ENCODE results near the gene EML2. TPM values are rescaled to one million over a fixed set of nuclear protein-coding genes. Genes with fewer than 3 reads are reported as not detected.

EML2 gene
- total RNA-seq, 1 donor from 2014 or later, result 97.7 TPM

DNA sequence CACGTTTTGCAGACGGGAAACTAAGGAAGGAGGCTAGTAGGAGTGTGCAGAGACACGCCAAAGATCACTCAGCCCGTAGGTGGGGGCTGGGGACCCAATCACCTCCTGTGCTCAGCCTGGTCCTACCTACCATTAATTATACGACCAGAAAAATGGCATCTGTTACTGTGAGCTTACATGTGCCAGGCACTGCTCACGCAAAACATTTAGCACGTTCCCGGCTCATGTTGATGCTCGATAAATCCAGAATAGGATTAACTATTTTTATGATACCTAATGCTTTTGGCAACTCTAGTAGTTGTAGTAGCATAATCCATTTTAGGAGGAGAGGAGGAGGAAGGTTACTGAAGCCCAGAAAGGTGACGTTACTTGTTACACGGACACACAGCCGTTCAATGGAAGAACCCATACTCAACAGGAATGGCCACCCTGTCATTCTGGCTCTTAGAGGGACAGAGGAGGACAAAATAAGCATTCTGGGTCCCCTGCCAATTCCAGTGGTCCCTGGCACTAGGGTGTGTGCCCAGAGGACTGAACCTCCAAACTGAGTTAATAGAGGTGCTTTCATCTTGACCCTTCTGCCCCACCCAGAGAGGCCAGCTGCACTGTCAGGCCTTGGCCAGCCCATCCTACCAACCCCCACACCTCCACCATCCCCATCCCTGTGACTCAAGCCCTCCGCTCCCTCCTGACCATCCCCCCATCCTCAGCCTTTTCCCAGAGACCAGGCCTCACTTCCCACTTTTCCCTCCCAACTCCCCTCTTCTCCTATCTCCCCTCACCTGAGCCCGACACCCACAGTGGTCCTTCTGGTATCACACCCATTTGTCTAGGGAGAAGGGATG is 5.0 kb upstream of the EML2 start:
- Mint-ChIP-seq H3K27ac (no peak overlapping the region), H3K4me1 (peaks cover 44% of the 10 kb centered on the region)
- POLR2A ChIA-PET, result interaction anchor here (0.8 to 0.9 kb wide), 2 partner anchors 73 to 1468 kb away, joined by 3 to 6 read pairs; no protein-coding TSS in a partner anchor

GRCh38 chr19:45643024-45643926 is 4.1 kb upstream of the EML2 start:
- Mint-ChIP-seq H3K4me3 (peak overlapping the region; percentile 80), H3K27ac (peak overlapping the region; percentile 97), H3K9me3 (no peaks in the 10 kb centered on the region), H3K36me3 (ENCODE audit: low read depth) (peaks cover 6% of the 10 kb centered on the region), H3K4me1 (peaks cover 50% of the 10 kb centered on the region), H3K27me3 (no peaks in the 10 kb centered on the region)
- ATAC-seq (ENCODE audit: low read depth) (peak; percentile 41), DNase-seq (peak; percentile 92)
- intact Hi-C loops (cut with micrococcal nuclease), result loop anchor here (1.0 to 10.0 kb wide), 9 partner anchors 26 to 888 kb away; partner anchors contain the start of genes OPA3, POLR1G and PPP1R13L
- ChIA-PET CTCF (interaction anchor here (1.2 to 4.4 kb wide), 13 partner anchors 26 to 204 kb away, joined by 3 to 32 read pairs (median 5); partner anchors contain the start of genes OPA3 and QPCTL), POLR2A (interaction anchor here (0.6 to 2.9 kb wide), 14 partner anchors 12 to 1468 kb away, joined by 3 to 30 read pairs (median 7); partner anchors contain the start of genes FOSB, OPA3, QPCTL and SIX5)
- TF ChIP-seq, protein P1, sequence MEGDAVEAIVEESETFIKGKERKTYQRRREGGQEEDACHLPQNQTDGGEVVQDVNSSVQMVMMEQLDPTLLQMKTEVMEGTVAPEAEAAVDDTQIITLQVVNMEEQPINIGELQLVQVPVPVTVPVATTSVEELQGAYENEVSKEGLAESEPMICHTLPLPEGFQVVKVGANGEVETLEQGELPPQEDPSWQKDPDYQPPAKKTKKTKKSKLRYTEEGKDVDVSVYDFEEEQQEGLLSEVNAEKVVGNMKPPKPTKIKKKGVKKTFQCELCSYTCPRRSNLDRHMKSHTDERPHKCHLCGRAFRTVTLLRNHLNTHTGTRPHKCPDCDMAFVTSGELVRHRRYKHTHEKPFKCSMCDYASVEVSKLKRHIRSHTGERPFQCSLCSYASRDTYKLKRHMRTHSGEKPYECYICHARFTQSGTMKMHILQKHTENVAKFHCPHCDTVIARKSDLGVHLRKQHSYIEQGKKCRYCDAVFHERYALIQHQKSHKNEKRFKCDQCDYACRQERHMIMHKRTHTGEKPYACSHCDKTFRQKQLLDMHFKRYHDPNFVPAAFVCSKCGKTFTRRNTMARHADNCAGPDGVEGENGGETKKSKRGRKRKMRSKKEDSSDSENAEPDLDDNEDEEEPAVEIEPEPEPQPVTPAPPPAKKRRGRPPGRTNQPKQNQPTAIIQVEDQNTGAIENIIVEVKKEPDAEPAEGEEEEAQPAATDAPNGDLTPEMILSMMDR (IDR thresholded peaks at IDR 0.05), result no peak

More for the DNA sequence above, 5.0 kb upstream of the EML2 start:
- no peak for ATAC-seq (ENCODE audit: low read depth)
- no peaks in the 10 kb centered on the region for H3K9me3 Mint-ChIP-seq
- DNase-seq, result no peak
- peaks cover 3% of the 10 kb centered on the region for H3K36me3 Mint-ChIP-seq (ENCODE audit: low read depth)
- intact Hi-C loops (cut with micrococcal nuclease), result loop anchor here (1.0 to 10.0 kb wide), 9 partner anchors 25 to 889 kb away; partner anchors contain the start of genes OPA3, POLR1G and PPP1R13L
- no peaks in the 10 kb centered on the region for H3K27me3 Mint-ChIP-seq
- H3K4me3 Mint-ChIP-seq, result peak overlapping the region; percentile 24
- TF ChIP-seq, protein P1 (IDR thresholded peaks at IDR 0.05), result no peak
- CTCF ChIA-PET, result interaction anchor here (1.4 to 4.4 kb wide), 5 partner anchors 31 to 165 kb away, joined by 4 to 32 read pairs (median 5); partner anchors contain the start of gene OPA3

GRCh38 chr19:45641274-45642105 is 2.3 kb upstream of the EML2 start:
- Mint-ChIP-seq H3K9me3 (no peaks in the 10 kb centered on the region), H3K4me1 (peaks cover 50% of the 10 kb centered on the region), H3K4me3 (peak overlapping the region; percentile 86), H3K27ac (peak overlapping the region; percentile 97), H3K36me3 (ENCODE audit: low read depth) (peaks cover 10% of the 10 kb centered on the region), H3K27me3 (no peaks in the 10 kb centered on the region)
- ATAC-seq (ENCODE audit: low read depth), result peak; percentile 47
- POLR2A ChIA-PET, result interaction anchor here (0.6 to 2.9 kb wide), 34 partner anchors 8 to 236 kb away, joined by 3 to 30 read pairs (median 6); partner anchors contain the start of genes FOSB, GIPR, OPA3 and QPCTL
- intact Hi-C loops (cut with micrococcal nuclease), result loop anchor here (1.0 to 10.0 kb wide), 5 partner anchors 11 to 887 kb away; partner anchors contain the start of genes POLR1G, PPP1R13L and QPCTL
- TF ChIP-seq, protein P1 (IDR thresholded peaks at IDR 0.05), result no peak
- CTCF ChIA-PET, result interaction anchor here (0.7 to 4.4 kb wide), 23 partner anchors 10 to 202 kb away, joined by 3 to 32 read pairs (median 5); partner anchors contain the start of genes OPA3 and QPCTL
- peak; percentile 72 for DNase-seq

DNA sequence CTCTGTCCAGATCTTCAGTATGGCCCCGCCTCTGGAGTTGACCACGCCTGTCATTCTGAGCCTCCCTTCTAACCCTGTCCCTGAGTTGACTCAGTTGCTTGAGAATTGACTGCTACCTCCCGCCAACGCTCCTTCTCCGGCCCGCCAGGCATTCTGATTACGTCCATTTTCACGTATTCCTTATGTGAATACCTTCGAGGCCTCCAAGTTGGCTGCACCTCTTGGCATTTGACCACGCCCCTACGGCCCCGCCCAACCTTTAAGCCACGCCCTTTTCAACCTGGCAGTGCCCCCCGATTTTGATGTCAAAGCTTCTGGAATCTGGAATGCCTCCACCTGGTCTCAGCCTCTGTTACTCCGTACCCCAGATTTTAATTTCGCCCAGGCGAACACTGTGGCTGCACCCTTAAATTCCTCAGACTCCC is 1.7 kb upstream of the EML2 start:
- peak; percentile 39 for DNase-seq
- ChIA-PET POLR2A (interaction anchor here (0.7 to 2.9 kb wide), 18 partner anchors 10 to 235 kb away, joined by 3 to 30 read pairs (median 8); partner anchors contain the start of genes FOSB, OPA3, QPCTL and SNRPD2), CTCF (interaction anchor here (0.8 to 4.4 kb wide), 9 partner anchors 9 to 201 kb away, joined by 4 to 32 read pairs (median 6); partner anchors contain the start of gene QPCTL)
- TF ChIP-seq, protein P1 (IDR thresholded peaks at IDR 0.05), result no peak
- Mint-ChIP-seq H3K4me1 (peaks cover 44% of the 10 kb centered on the region), H3K9me3 (no peaks in the 10 kb centered on the region), H3K27ac (peak overlapping the region; percentile 97), H3K36me3 (ENCODE audit: low read depth) (peaks cover 14% of the 10 kb centered on the region), H3K27me3 (no peaks in the 10 kb centered on the region), H3K4me3 (peak overlapping the region; percentile 86)
- ATAC-seq (ENCODE audit: low read depth), result no peak
- intact Hi-C loops (cut with micrococcal nuclease), result loop anchor here (1.0 to 10.0 kb wide), 4 partner anchors 51 to 886 kb away; partner anchors contain the start of genes POLR1G, PPP1R13L and QPCTL

All from activated B cell treated with CpG ODN at 0.5 μM for 24 hours (primary cell).